ENCODE measurements around the gene CHMP1B. TPM values are rescaled to one million over a fixed set of nuclear protein-coding genes. Genes with fewer than 3 reads are reported as not detected.

Gene CHMP1B
- total RNA-seq, 1 experiment from 2014 or later, result 39.7 TPM

- Mint-ChIP-seq H3K27me3 (ENCODE audit: insufficient read depth, unreplicated experiment) (no peaks in the 10 kb centered on the region), H3K4me1 (ENCODE audit: insufficient read depth, unreplicated experiment) (peaks cover 44% of the 10 kb centered on the region), H3K27ac (ENCODE audit: low read depth, unreplicated experiment) (peak overlapping the region; percentile 98), H3K36me3 (ENCODE audit: insufficient read depth, unreplicated experiment) (peaks cover 2% of the 10 kb centered on the region), H3K4me3 (ENCODE audit: unreplicated experiment) (no peak overlapping the region), H3K9me3 (ENCODE audit: unreplicated experiment) (no peaks in the 10 kb centered on the region)
- DNase-seq (ENCODE audit: unreplicated experiment), result no peak
- ChIA-PET POLR2A (interaction anchor here (1.0 to 4.4 kb wide), 6 partner anchors 9 to 128 kb away, joined by 3 to 35 read pairs (median 5); partner anchors contain the start of genes CHMP1B, IMPA2 and MPPE1), CTCF (interaction anchor here (0.6 to 1.9 kb wide), 4 partner anchors 9 to 199 kb away, joined by 3 to 5 read pairs (median 4); no protein-coding TSS in a partner anchor)
- BruUV-seq (replicated peaks), result no TSS peak
- intact Hi-C loops (cut with micrococcal nuclease), result loop anchor here (2.0 kb wide), 1 partner anchor 48 kb away; the partner anchor contains the start of gene MPPE1
- no peak for TF ChIP-seq CTCF (IDR thresholded peaks at IDR 0.05; ENCODE audit: unreplicated experiment)
Measured at GRCh38 chr18:11860594-11861450, 9.6 kb downstream of the CHMP1B start.

- BruUV-seq (replicated peaks), result no TSS peak
- Mint-ChIP-seq H3K27me3 (ENCODE audit: insufficient read depth, unreplicated experiment) (no peaks in the 10 kb centered on the region), H3K27ac (ENCODE audit: low read depth, unreplicated experiment) (no peak overlapping the region), H3K4me1 (ENCODE audit: insufficient read depth, unreplicated experiment) (peaks cover 44% of the 10 kb centered on the region), H3K4me3 (ENCODE audit: unreplicated experiment) (no peak overlapping the region), H3K36me3 (ENCODE audit: insufficient read depth, unreplicated experiment) (no peaks in the 10 kb centered on the region), H3K9me3 (ENCODE audit: unreplicated experiment) (no peaks in the 10 kb centered on the region)
- intact Hi-C loops (cut with micrococcal nuclease), result loop anchor here (2.0 kb wide), 1 partner anchor 47 kb away; the partner anchor contains the start of gene MPPE1
- POLR2A ChIA-PET, result no interaction called here
- CTCF ChIA-PET, result no interaction called here
- no peak for DNase-seq (ENCODE audit: unreplicated experiment)
- TF ChIP-seq CTCF (IDR thresholded peaks at IDR 0.05; ENCODE audit: unreplicated experiment), result no peak
Measured at GRCh38 chr18:11861583-11862288, 10.5 kb downstream of the CHMP1B start.

GRCh38 chr18:11862468-11863137 lies 11.4 kb downstream of the CHMP1B start:
- DNase-seq (ENCODE audit: unreplicated experiment), result no peak
- H3K9me3 Mint-ChIP-seq (ENCODE audit: unreplicated experiment), result no peaks in the 10 kb centered on the region
- H3K4me3 Mint-ChIP-seq (ENCODE audit: unreplicated experiment), result no peak overlapping the region
- ChIA-PET CTCF (interaction anchor here (0.6 to 0.9 kb wide), 3 partner anchors 10 to 189 kb away, joined by 3 to 4 read pairs (median 4); no protein-coding TSS in a partner anchor), POLR2A (no interaction called here)
- TF ChIP-seq CTCF (IDR thresholded peaks at IDR 0.05; ENCODE audit: unreplicated experiment), result no peak
- no peaks in the 10 kb centered on the region for H3K36me3 Mint-ChIP-seq (ENCODE audit: insufficient read depth, unreplicated experiment)
- peaks cover 36% of the 10 kb centered on the region for H3K4me1 Mint-ChIP-seq (ENCODE audit: insufficient read depth, unreplicated experiment)
- no TSS peak for BruUV-seq (replicated peaks)
- no peaks in the 10 kb centered on the region for H3K27me3 Mint-ChIP-seq (ENCODE audit: insufficient read depth, unreplicated experiment)
- no peak overlapping the region for H3K27ac Mint-ChIP-seq (ENCODE audit: low read depth, unreplicated experiment)
- intact Hi-C loops (cut with micrococcal nuclease), result no loop called here

All from MCF 10A (cell line).